Stimulated activated CD4-positive, alpha-beta T cell treated with anti-CD3 and anti-CD28 coated beads, Interleukin-4, amount 100 ng/mL, for 1 hour (primary cell): ENCODE measurements around the gene ZMYM5.
"Not testable (repeated sequence)": the region's sequence is repeated elsewhere in the genome, so short reads cannot be mapped to it uniquely, and the experiment has no call there.

Experiments
- DNase-seq: peaks from one replicate; pipeline ENCODE4 v3.0.0-alpha.2; 2020

Gene ZMYM5

DNA sequence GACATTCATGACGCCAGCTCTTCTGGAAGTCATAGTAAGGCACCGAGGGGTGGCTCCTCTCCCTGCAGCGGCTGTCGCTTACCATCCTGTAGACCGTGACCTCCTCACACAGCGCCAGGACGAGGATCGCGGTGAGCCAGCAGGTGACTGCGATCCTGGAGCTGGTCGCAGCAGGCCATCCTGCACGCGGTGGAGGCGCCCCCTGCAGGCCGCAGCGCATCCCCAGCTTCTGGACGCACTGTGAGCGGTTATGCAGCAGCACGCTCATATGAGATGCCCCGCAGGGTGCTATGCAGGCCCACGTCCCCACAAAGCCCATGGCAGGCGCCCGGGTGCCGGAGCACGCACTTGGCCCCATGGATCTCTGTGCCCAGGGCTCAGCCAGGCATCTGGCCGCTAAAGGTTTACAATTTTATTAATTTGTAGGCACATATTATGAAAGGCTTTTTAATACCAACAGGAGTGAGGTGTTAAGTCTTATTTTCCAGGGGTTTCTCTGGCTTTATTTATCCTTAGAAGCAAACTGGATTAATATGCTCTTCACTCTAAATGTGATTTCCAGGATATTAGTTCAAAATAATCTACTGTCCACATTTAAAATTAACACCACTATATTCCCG lies 45.1 kb downstream of the ZMYM5 start:
- peak; percentile 34 for DNase-seq

DNA sequence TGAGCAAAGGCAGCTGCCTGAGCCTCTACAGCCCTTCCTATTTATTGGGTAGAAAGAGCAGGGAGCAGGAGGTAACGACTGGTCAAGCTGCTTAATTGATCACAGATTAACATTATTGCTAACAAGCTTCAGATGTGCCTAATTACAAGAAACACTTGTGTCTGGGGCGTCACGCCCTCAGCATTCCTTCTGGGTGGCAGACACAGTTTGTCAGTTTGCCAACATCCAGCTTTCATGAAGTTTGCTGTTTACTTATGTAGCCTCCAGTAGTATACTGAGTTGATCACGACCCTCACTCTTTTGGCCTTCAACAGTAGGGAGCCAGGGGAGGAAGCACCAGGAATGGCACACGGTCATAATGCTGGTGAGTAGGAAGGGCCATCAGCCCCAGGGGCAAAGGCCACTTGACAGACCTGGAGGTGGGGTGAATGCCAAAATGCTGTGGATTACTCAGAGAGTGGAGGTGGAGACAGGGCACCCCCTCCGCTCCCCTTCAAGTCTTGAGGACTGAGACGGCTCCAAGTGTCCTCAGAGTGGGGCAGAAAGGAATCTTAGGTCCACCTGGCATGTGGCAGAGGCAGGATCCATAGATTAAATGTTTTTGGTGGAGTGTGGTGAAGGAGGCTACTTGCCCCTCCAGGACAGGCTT lies 45.8 kb downstream of the ZMYM5 start:
- DNase-seq = no peak

DNA sequence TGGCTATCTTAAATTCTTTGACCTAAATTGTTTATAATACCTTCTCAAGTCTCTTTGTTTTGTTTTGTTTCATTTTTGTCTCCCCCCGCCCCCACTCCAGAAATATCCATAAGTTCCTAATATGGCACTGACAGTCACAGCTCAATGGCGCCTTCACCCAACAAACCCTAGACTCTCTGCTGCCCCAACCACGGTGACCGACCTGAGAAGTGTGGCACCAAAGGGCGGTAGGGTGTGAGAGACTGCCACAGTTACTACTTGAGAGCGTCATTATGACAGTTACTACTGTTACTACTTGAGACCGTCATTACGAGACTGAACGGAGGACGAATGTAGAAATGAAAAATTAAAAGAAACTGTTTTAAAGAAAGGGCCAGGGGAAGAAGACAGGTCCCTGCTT lies 46.3 kb downstream of the ZMYM5 start:
- no peak for DNase-seq

DNA sequence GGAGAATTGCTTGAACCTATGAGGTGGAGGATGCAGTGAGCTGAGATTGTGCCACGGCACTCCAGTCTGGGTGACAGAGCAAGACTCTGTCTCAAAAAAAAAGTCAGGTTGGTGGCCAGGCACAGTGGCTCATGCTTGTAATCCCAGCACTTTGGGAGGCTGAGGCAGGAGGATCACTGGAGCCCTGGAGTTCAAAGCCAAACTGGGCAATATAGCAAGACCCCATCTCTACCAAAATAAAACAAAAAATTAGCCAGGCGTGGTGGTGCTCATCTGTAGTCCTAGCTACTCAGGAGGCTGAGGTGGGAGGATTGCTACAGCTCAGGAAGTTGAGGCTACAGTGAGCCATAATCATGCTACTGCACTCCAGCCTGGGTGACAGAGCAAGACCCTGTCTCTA lies 47.6 kb downstream of the ZMYM5 start:
- not testable (repeated sequence) for DNase-seq

DNA sequence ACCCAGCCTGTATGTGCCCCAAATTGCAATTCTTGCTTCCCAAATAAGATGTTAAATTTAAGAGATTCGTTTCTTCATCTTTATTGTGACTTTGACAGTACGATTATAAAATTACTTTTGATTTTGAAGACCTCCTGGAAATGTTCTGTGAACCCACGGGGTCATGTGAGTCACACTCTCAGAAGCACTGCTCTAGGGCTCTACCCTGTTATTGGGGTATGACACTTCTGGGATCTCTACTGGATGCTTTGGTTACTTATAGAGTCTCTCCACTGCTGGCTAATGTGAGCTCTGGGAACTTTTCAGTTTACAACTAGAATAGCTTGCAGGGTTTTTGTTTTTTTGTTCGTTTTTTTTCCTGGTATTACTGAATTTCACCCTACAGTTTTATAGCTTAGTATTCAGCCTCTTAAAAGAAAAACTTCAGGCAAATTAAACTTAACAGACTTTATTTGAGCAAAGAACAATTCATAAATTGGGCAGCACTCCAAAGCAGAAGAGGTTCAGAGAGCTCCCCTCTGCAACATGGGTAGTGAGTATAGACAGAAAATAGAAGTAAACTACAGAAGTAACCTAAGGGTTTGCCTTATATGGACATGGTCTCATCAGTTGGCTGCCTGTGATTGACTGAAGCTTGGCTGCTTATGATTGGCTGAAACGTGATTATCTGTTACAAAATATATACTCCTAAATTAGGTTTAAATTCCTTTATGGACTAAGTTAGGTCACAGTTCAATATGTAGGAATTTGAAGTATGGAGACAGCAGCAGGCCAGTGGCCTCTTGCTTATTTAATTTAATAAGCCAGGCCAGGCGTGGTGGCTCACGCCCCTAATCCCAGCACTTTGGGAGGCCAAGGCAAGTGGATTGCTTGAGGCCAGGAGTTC lies 52.2 kb downstream of the ZMYM5 start:
- no peak for DNase-seq

DNA sequence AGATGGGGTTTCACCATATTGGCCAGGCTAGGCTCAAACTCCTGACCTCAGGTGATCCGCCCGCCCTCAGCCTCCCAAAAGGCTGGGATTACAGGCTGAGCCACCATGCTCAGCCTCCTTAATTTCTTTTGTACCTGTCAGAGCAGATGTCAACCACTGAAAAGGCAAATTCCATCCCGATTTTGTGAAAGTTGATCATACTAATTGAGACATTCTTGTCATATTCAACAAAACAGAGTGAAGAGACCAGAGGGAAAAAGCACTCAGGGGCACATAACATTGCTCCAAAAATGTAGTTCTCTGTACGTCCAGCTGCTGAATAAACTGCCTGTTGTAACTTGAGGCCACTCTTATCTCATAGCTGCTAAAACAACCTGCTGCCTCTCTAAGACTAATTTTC lies 53.3 kb downstream of the ZMYM5 start:
- DNase-seq = no peak

DNA sequence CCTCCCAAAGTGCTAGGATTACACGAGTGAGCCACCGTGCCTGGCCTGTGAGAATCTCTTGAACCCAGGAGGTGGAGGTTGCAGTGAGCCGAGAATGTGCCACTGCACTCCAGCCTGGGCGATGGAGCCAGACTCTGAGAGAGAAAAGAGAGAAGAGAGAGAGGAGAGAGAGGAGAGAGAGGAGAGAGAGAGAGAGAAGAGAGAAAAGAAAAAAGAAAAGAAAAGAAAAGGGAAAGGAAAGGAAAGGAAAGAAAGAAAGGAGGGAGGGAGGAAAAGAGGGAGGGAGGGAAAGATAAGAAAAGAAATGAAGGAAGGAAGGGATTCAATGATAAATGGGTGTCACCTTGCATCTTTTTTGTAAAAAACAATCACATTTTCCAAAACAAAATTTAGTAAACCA lies 57.7 kb downstream of the ZMYM5 start:
- DNase-seq = no peak

DNA sequence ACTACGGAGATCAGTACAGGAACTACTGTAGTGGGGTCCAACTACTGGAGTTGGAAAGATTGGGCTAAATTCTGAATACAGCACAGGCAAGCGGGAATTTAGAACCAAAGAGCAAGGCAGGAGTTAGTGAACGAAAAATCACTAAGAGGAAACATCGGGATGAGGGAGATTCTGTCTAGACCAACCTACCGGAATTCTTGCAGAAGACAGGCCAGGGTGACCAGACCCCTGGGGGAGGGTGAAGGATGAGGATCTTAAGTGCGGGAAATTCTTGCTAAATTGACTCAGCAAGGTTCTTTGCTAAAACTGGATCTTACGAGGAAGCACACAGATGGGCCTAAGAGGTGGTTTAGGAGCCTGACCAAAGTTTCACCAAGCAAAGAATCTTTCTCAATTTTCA lies 67.5 kb downstream of the ZMYM5 start:
- no peak for DNase-seq

DNA sequence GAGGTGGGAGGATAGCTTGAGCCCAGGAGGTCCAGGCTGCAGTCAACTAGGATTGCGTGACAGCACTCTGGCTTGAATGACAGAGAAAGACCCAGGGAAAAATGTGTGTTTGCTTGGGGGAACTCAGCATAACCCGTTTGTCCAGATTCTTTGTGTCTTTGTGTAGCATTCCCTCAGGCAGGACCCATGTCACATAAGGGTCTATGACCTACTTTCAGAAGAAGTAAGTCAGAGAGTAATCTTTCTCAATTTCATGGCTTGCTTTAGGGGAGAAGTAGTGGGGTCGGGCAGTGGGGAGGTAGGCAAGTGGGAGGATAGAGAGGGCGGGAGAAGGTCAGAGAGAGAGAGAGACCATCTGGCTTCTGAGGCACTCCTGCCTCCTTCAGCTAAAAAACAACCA lies 68.8 kb downstream of the ZMYM5 start:
- no peak for DNase-seq

DNA sequence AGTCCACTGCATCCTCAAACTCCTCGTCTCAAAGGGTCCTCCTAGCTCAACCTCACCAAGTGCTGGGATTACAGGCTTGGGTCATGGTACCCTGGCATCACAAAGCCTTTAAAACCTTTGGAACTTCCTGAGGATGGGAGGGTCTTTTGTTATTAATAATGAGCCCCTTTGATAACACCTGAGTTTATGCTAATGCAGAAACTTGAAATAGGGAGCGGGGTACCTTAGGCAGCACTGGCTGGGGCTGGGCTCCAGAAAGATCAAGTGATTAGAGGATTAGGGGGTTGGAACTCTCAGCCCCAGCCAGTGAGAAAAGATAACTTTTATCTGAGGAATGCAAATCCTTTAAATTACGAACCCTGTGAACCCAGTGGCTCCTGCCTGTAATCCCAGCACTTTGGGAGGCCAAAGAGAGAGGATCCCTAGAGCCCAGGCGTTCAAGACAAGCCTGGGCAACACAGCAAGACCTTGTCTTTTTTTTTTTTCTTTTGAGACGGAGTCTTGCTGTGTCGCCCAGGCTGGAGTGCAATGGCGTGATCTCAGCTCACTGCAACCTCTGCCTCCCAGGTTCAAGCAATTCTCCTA lies 71.4 kb downstream of the ZMYM5 start:
- no peak for DNase-seq

DNA sequence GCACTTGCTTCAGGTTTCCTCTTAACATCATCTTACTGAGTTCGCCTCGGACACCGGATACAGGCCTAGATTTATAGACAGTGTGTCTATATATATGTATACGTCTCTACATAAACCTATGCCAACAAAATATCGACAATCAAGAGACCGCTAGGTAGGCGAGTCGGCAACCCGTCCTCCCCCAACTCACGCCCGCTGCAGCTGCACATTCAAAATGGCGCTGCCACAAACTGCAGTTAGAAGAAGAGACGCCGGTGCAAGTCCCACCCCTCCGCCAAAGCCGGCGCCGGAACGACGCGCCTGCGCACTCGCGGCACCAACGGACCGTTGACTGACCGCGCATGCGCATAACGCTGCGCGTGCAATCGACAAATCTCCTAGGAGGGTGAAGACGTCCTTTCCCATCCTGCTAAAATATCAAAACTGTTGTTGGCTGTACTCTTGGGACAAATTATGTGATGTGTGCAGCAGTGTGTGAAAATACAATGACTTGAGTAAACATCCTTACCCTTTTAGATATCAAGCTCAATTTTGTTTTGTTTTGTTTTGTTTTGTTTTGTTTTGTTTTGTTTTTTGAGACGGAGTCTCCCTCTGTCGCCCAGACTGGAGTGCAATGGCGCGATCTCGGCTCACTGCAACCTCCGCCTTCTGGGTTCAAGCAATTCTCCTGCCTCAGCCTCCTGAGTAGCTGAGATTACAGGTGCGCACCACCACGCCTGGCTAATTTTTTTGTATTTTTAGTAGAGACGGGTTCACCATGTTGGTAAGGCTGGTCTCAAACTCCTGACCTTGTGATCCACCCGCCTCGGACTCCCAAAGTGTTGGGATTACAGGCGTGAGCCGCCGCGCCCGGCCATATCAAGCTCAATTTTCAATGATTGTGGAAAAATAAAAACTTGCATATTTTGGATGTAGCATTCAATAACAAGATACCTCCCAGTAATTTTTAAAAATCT lies 80.4 kb downstream of the ZMYM5 start, which contains the start of gene PSPC1:
TSS of gene PSPC1 (minus strand) at position 219 of the 956 bp plus-strand sequence. CDS start at position 31, 188 bp downstream.
- DNase-seq = peak; percentile 94

DNA sequence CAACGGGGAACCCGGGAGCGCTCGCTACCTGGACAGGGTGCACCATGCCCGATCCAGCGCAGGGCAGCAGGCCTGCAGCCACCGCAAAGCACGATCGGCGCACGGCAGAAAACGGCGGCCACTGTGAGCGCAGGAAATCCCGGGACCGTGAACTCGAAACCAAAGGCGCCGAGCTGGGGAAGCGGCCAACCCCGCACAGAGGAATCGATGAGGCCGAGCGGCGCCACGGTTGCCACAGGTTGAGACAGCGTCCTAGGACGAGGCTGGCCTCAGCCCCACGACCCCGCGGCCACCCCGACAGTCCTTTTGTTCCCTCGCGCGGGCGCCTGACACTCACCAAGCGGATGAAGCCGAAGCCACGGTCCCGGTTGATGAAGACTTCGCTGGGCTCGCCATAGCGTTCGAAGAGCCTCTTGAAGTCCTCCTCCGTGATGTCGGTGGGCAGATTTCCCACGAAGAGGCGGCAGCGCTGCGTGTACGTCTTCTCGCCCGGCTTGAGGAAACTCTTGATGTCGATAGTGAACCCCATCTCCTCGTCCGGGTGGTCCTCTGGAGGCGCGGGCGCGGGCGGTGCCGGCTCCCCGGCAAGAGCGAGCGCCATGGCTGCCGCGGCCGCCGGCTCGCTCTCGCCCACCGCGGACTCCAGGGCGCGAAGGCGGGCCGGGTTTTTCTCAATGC lies 81.3 kb downstream of the ZMYM5 start:
- peak; percentile 60 for DNase-seq

DNA sequence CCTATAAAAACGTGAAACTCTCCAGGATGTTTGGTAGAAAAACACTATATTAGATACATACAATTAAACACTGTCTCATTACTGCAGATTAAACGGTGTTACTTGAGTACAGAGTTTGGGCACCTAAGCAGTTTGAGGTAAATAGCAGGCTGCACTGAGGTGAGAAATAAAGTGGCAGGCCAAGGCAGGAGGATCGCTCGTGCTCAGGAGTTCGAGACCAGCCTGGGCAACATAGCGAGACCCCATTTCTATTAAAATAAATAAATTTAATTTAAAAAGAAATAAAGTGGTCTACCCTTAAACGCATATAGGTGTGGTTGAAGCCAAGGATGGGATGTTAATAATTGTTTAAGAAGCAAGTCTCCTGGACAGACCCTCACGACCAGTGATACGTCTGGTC lies 81.9 kb downstream of the ZMYM5 start:
- DNase-seq = no peak

DNA sequence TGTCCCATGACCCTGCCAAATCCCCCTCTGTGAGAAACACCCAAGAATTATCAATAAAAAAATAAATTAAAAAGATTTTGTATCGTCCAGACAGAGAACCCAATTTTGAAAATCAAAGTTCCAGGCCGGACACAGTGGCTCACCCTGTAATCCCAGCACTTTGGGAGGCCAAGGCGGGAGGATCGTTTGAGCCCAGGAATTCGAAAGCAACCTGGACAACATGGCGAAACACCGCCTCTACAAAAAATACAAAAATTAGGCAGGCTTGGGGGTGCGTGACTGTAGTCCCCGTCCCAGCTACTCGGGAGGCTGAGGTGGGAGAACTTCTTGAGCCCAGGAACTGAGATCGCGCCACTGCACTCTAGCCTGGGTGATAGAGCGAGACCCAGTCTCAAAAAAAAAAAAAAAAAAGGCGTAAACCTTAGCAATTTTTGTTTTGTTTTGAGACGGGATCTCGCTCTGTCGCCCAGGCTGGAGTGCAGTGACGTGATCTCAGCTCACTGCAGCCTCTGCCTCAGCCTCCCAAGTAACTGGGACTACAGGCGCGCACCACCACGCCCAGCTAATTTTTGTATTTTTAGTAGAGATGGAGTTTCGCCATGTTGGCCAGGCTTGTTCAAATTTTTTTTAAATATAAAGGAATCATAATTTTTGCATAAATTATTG lies 82.6 kb downstream of the ZMYM5 start:
- not testable (repeated sequence) for DNase-seq
